DMS114 treated with DMSO at 0.1 percent for 48 hours (cell line): ENCODE measurements around the gene GRAP.

ENCODE experiments used
- DNase-seq: peaks from one replicate; lab custom pipeline; 2025; ENCODE audit not compliant: unreplicated experiment; lab: John Stamatoyannopoulos, UW

GRAP gene

GRCh38 chr17:18987230-18987610, 59.5 kb downstream of the GRAP start:
- DNase-seq = no peak

- DNase-seq = no peak
Observed at GRCh38 chr17:18986541-18987229, 60.1 kb downstream of the GRAP start.

- DNase-seq = no peak
Observed at GRCh38 chr17:18985475-18985874, 61.3 kb downstream of the GRAP start.

- DNase-seq = no peak
Observed at GRCh38 chr17:18984273-18985114, 62.3 kb downstream of the GRAP start.

- DNase-seq = no peak
Observed at GRCh38 chr17:18981642-18982424, 64.9 kb downstream of the GRAP start.

GRCh38 chr17:18981335-18981641, 65.5 kb downstream of the GRAP start:
- no peak for DNase-seq

- DNase-seq = no peak
Observed at GRCh38 chr17:18980682-18981334, 65.9 kb downstream of the GRAP start.

GRCh38 chr17:18978655-18979054, 68.1 kb downstream of the GRAP start:
- DNase-seq = no peak

GRCh38 chr17:18978050-18978449, 68.7 kb downstream of the GRAP start:
- DNase-seq = no peak

GRCh38 chr17:18977646-18978045, 69.1 kb downstream of the GRAP start:
- DNase-seq = no peak

- DNase-seq = no peak
Observed at GRCh38 chr17:18977021-18977420, 69.7 kb downstream of the GRAP start.

- no peak for DNase-seq
Observed at GRCh38 chr17:18976201-18976600, 70.6 kb downstream of the GRAP start.

- DNase-seq = no peak
Observed at GRCh38 chr17:18975597-18975996, 71.2 kb downstream of the GRAP start.

GRCh38 chr17:18974407-18975149, 72.2 kb downstream of the GRAP start:
- DNase-seq = no peak

GRCh38 chr17:18971801-18972200, 75.0 kb downstream of the GRAP start:
- DNase-seq = no peak
